ENCODE measurements around the gene TP53BP2. TPM values are rescaled to one million over a fixed set of nuclear protein-coding genes. Genes with fewer than 3 reads are reported as not detected.

The TP53BP2 gene
- total and polyA plus RNA-seq, 10 of the 15 experiments (the other 5 are each of a cell fraction or from before 2014, with no cell fraction given): 1.6 to 13.7 (median 5.6) TPM

- ChIA-PET POLR2A (no interaction called here), RAD21 (ENCODE audit: unreplicated experiment) (no interaction called here), CTCF (interaction anchor here (0.9 to 1.8 kb wide), 5 partner anchors 9 to 248 kb away, joined by 3 to 6 read pairs (median 3); no protein-coding TSS in a partner anchor), SMC1A (ENCODE audit: uncharacterized antibody, unreplicated experiment) (interaction anchor here (1.1 to 1.3 kb wide), 4 partner anchors 9 to 248 kb away, joined by 3 to 5 read pairs (median 3); no protein-coding TSS in a partner anchor)
- no peak overlapping the region for H2AFZ ChIP-seq (ENCODE audit: control insufficient read depth, low read depth, low read length)
- WGBS (ENCODE audit: insufficient coverage, insufficient replicate concordance, low lambda C conversion rate, missing lambda C conversion rate): 92% methylated on average over 7 of the region's 7 CpGs
- no peak overlapping the region for H3K4me3 ChIP-seq
- ATAC-seq (no peak), DNase-seq (ENCODE audit: low read depth, low spot score) (no peak), FAIRE-seq (no peak)
- no peak overlapping the region for H3K4me2 ChIP-seq (ENCODE audit: control insufficient read depth, insufficient read depth)
- BruUV-seq (replicated peaks): no TSS peak
- H3K9ac ChIP-seq (ENCODE audit: control insufficient read depth, insufficient read depth, low read length): no peak overlapping the region
- intact Hi-C loops (cut with micrococcal nuclease; ENCODE audit: unreplicated experiment) (no loop called here), in situ Hi-C loops (cut with MboI) (loop anchor here (25.0 kb wide), 1 partner anchor 534 kb away; the partner anchor contains the start of gene NVL)
- no peaks in the 10 kb centered on the region for H3K9me3 ChIP-seq (replicated peaks; ENCODE audit: control insufficient read depth, insufficient read depth, low read length)
- no peak overlapping the region for H3K27ac ChIP-seq (ENCODE audit: control insufficient read depth, insufficient read depth)
- no peaks in the 10 kb centered on the region for H3K4me1 ChIP-seq (ENCODE audit: control insufficient read depth, insufficient read depth, low read length)
- H4K20me1 ChIP-seq (ENCODE audit: control insufficient read depth, insufficient read depth): no peaks in the 10 kb centered on the region
- H3K79me2 ChIP-seq (ENCODE audit: control insufficient read depth, insufficient read depth, low read length): no peaks in the 10 kb centered on the region
- no peaks in the 10 kb centered on the region for H3K27me3 ChIP-seq (replicated peaks in 1 of 2; ENCODE audit: control insufficient read depth in 2 of 2, insufficient read depth in 2 of 2, low read length in 1 of 2)
- peaks cover 5% of the 10 kb centered on the region in 2 experiments; a peak in 1 of 4 replicates for H3K36me3 ChIP-seq (ENCODE audit: control insufficient read depth in 2 of 2, insufficient read depth in 2 of 2, low read length in 1 of 2)
- TF ChIP-seq SUPT20H (IDR thresholded peaks at IDR 0.05; ENCODE audit: borderline replicate concordance, control insufficient read depth, low read depth, low read length) (no peak), TAF1 (IDR thresholded peaks at IDR 0.05; ENCODE audit: borderline replicate concordance, low read depth, low read length) (no peak), BCL3 (IDR thresholded peaks at IDR 0.05; ENCODE audit: borderline replicate concordance, insufficient read depth, low read depth, low read length, poor library complexity, severe bottlenecking) (no peak), IRF5 (IDR thresholded peaks at IDR 0.05; ENCODE audit: borderline replicate concordance) (no peak), ATF3 (IDR thresholded peaks at IDR 0.05; ENCODE audit: borderline replicate concordance, extremely low read depth, low read depth, low read length) (no peak), MLLT1 (IDR thresholded peaks at IDR 0.05) (no peak), ESRRA (IDR thresholded peaks at IDR 0.05; ENCODE audit: low read length) (no peak), BHLHE40 (IDR thresholded peaks at IDR 0.05; ENCODE audit: borderline replicate concordance in 1 of 2, low read depth in 2 of 2, low read length in 1 of 2) (no peak), TCF12 (IDR thresholded peaks at IDR 0.05; ENCODE audit: low read depth, low read length) (no peak), SREBF1 (IDR thresholded peaks at IDR 0.05; ENCODE audit: low read length) (no peak), STAT3 (IDR thresholded peaks at IDR 0.05; ENCODE audit: low read depth, low read length) (no peak), POU2F2 (IDR thresholded peaks at IDR 0.05; ENCODE audit: borderline replicate concordance, low read depth, low read length) (no peak), IRF4 (IDR thresholded peaks at IDR 0.05; ENCODE audit: low read depth, low read length) (no peak), BCLAF1 (IDR thresholded peaks at IDR 0.05) (no peak), POLR2AphosphoS2 (IDR thresholded peaks at IDR 0.05; ENCODE audit: low read depth, low read length) (no peak), RAD51 (IDR thresholded peaks at IDR 0.05) (no peak)
Observed at GRCh38 chr1:223803211-223803610, 42.5 kb downstream of the TP53BP2 start.

Data from GM12878 (cell line).